GM12878 (cell line): ENCODE results near the gene MAN2A2. TPM values are rescaled to one million over a fixed set of nuclear protein-coding genes. Genes with fewer than 3 reads are reported as not detected.

Source experiments
- ATAC-seq: fragments of 200-7000 bp; cut with Tn5 transposase; 3 replicates; pipeline ENCODE4 v1.9.1; 2020; ENCODE audit warnings: mild to moderate bottlenecking, moderate library complexity
- BruUV-seq: library from RNA; stranded (reverse); fragments of 400-500 nt; replicated peaks from 2 replicates; lab custom pipeline; 2021; lab: Mats Ljungman, UMichigan
- CTCF ChIA-PET: fragments of 300-600 bp; sonication (Branson Sonifier 250); formaldehyde crosslinking; extraction: SDS; loops from one replicate; lab custom pipeline; 2021; ENCODE audit warnings: inconsistent platforms; lab: Yijun Ruan, JAX
- POLR2A ChIA-PET: fragments of 350-600 bp; formaldehyde crosslinking; extraction: SDS; loops from one replicate; lab custom pipeline; 2021; ENCODE audit warnings: inconsistent platforms; lab: Charles Lee
- RAD21 ChIA-PET: fragments of 300-600 bp; sonication (Branson Sonifier 250); formaldehyde crosslinking; loops from one replicate; lab custom pipeline; 2023; ENCODE audit warnings: antibody characterized with exemption; ENCODE audit not compliant: unreplicated experiment; lab: Charles Lee
- SMC1A ChIA-PET: fragments of 300-600 bp; sonication (Branson Sonifier 250); formaldehyde crosslinking; loops from one replicate; lab custom pipeline; 2023; ENCODE audit not compliant: unreplicated experiment, uncharacterized antibody; lab: Charles Lee
- DNase-seq: peaks from one replicate; pipeline ENCODE4 v3.0.0-alpha.2; 2011; ENCODE audit warnings: low read depth, low spot score
- FAIRE-seq: peaks from 3 replicates; lab custom pipeline; 2011; peaks lifted over from hg19 to GRCh38; lab: Jason Lieb, UNC
- H2AFZ ChIP-seq: 2 replicates; pipeline ENCODE4 v1.6.0; 2011; ENCODE audit warnings: low read depth, low read length, control low read depth; ENCODE audit not compliant: control insufficient read depth
- H3K27ac ChIP-seq: 2 replicates; pipeline ENCODE4 v1.5.1; 2011; ENCODE audit warnings: control low read depth; ENCODE audit not compliant: control insufficient read depth, insufficient read depth
- H3K27me3 ChIP-seq, 2 experiments: replicated peaks in 1 of 2; 2 replicates each; pipeline versions ENCODE4 v1.6.0 to v1.6.1; 2011; ENCODE audit warnings: low read length in 1 of 2; ENCODE audit not compliant: control insufficient read depth in 2 of 2, insufficient read depth in 2 of 2
- H3K36me3 ChIP-seq, 2 experiments: 2 replicates each; pipeline ENCODE4 v1.5.1; 2011; ENCODE audit warnings: low read length in 1 of 2; ENCODE audit not compliant: control insufficient read depth in 2 of 2, insufficient read depth in 2 of 2
- H3K4me1 ChIP-seq: 2 replicates; pipeline ENCODE4 v1.6.1; 2011; ENCODE audit warnings: mild to moderate bottlenecking, low read length, moderate library complexity, mixed read lengths; ENCODE audit not compliant: control insufficient read depth, insufficient read depth
- H3K4me2 ChIP-seq: 2 replicates; pipeline ENCODE4 v1.6.0; 2011; ENCODE audit warnings: control low read depth; ENCODE audit not compliant: control insufficient read depth, insufficient read depth
- H3K4me3 ChIP-seq: fragments of 200-600 bp; sonication (generic); 2 replicates; pipeline ENCODE4 v1.5.1; 2016
- H3K79me2 ChIP-seq: 2 replicates; pipeline ENCODE4 v1.6.0; 2011; ENCODE audit warnings: low read length; ENCODE audit not compliant: control insufficient read depth, insufficient read depth
- H3K9ac ChIP-seq: 2 replicates; pipeline ENCODE4 v1.8.0; 2011; ENCODE audit warnings: low read length, control low read depth, mixed read lengths; ENCODE audit not compliant: control insufficient read depth, insufficient read depth
- H3K9me3 ChIP-seq: replicated peaks from 3 replicates; pipeline ENCODE4 v1.5.1; 2011; ENCODE audit warnings: mild to moderate bottlenecking, low read length; ENCODE audit not compliant: control insufficient read depth, insufficient read depth
- H4K20me1 ChIP-seq: 2 replicates; pipeline ENCODE4 v1.6.0; 2011; ENCODE audit not compliant: control insufficient read depth, insufficient read depth
- CREB1 ChIP-seq: IDR thresholded peaks from 2 replicates; pipeline ENCODE4 v1.6.1; 2012; ENCODE audit warnings: low read depth, mild to moderate bottlenecking, inconsistent platforms
- WGBS: methylation state at CpG from one replicate; pipeline ENCODE4 v1.1.6; 2016; ENCODE audit warnings: low lambda C conversion rate; ENCODE audit not compliant: insufficient replicate concordance, insufficient coverage; ENCODE audit errors: missing lambda C conversion rate; 5-methylcytosine and 5-hydroxymethylcytosine counted together
- in situ Hi-C: fragments of 300-500 bp; cut with MboI; formaldehyde crosslinking; loops from 9 replicates; pipeline ENCODE4 v1.14.3; 2018; ENCODE audit warnings: mixed read lengths
- intact Hi-C: fragments of 100-400 bp; cut with micrococcal nuclease; formaldehyde crosslinking; loops from one replicate; pipeline ENCODE4 v1.14.2; 2022; ENCODE audit not compliant: unreplicated experiment
- polyA plus RNA-seq, 11 experiments: library from polyadenylated mRNA; depleted of rRNA in 4 of 11; unstranded in 6 of 11; stranded (reverse) in 5 of 11; fragments of >200 nt; fragmentation: Nextera tagmentation in 4 of 11; fragmentation: Illumina TruSeq in 1 of 11; extraction: Ambion mirVana in 4 of 11; extraction: Trizol in 1 of 11; gene quantifications; 1 replicate in 1 of 11; 2 replicates in 10 of 11; pipeline versions ENCODE4 v1.2.1 to v1.2.3, GENCODE V29; 2011 to 2016; ENCODE audit warnings: inconsistent platforms in 2 of 11, missing spikeins in 2 of 11, low read depth in 1 of 11
- total RNA-seq, 4 experiments: library from RNA; depleted of rRNA in 3 of 4; stranded (reverse); fragments of >200 nt in 3 of 4; fragmentation: Illumina TruSeq in 1 of 4; extraction: Trizol in 1 of 4; gene quantifications; 2 replicates each; pipeline versions ENCODE4 v1.2.1 to v1.2.3, GENCODE V29; 2013 to 2021

The MAN2A2 gene
- total and polyA plus RNA-seq, 10 of the 15 experiments (the other 5 are each of a cell fraction or from before 2014, with no cell fraction given) = 4.2 to 79.4 (median 23.2) TPM

DNA sequence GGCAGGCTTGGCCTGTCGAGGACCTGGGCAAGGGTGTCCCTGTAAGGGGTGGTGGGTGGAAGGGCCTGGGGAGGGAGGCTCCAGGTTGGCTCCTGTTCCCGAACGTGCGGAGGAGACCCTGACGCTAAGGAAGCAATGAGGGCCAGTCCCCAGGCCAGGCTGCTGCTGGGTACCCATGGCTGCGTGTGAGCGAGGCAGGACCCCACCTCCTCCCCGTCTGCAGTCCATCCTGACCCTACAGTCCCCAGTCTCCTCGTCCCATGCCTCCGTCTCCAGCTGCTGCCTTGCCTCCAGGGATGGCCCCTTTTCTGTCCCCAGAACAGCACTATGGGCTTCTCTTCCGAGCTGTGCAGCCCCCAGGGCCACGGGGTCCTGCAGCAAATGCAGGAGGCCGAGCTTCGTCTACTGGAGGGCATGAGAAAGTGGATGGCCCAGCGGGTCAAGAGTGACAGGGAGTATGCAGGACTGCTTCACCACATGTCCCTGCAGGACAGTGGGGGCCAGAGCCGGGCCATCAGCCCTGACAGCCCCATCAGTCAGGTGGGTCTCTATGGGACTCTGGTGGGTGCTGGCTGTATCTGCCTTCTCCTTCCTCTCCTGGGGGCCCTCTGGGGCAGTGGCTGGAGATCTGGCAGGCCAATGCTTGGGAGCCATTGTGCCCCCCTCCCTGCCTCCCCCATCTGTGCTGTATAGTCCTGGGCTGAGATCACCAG is 18.2 kb upstream of the MAN2A2 start:
- POLR2A ChIA-PET = interaction anchor here (0.9 to 1.6 kb wide), 4 partner anchors 47 to 237 kb away, joined by 3 to 6 read pairs (median 6); partner anchors contain the start of gene HDDC3
- H3K27ac ChIP-seq = peak overlapping the region; percentile 57; the same call in 1 of the 2 replicates
- H3K4me3 ChIP-seq = peak overlapping the region; percentile 37; the same call in 1 of the 2 replicates
- in situ Hi-C loops (loop anchor here (5.0 kb wide), 2 partner anchors 238 to 563 kb away; no protein-coding TSS in a partner anchor), intact Hi-C loops (loop anchor here (5.0 to 10.0 kb wide), 4 partner anchors 68 to 390 kb away; partner anchors contain the start of gene BLM)
- peaks cover 19% of the 10 kb centered on the region for H3K4me1 ChIP-seq
- no peaks in the 10 kb centered on the region for H4K20me1 ChIP-seq
- H3K4me2 ChIP-seq = peak overlapping the region; percentile 49
- ATAC-seq (peak; percentile 17), DNase-seq (no peak), FAIRE-seq (peak; percentile 13)
- H3K79me2 ChIP-seq = no peaks in the 10 kb centered on the region; the same call in 1 of the 2 replicates
- RAD21 ChIA-PET = interaction anchor here (0.7 to 4.0 kb wide), 35 partner anchors 11 to 592 kb away, joined by 3 to 57 read pairs (median 6); partner anchors contain the start of genes BLM, HDDC3, MAN2A2 and UNC45A
- H3K27me3 ChIP-seq = no peaks in the 10 kb centered on the region
- SMC1A ChIA-PET = interaction anchor here (0.5 to 4.6 kb wide), 41 partner anchors 10 to 586 kb away, joined by 3 to 49 read pairs (median 5); partner anchors contain the start of genes HDDC3, MAN2A2 and UNC45A
- 82% methylated on average over 16 of the region's 16 CpGs for WGBS
- no TSS peak for BruUV-seq
- H3K9ac ChIP-seq = peak overlapping the region; percentile 73
- TF ChIP-seq CREB1 = no peak
- peak overlapping the region; percentile 47 for H2AFZ ChIP-seq
- CTCF ChIA-PET = interaction anchor here (0.7 to 4.7 kb wide), 50 partner anchors 9 to 592 kb away, joined by 3 to 104 read pairs (median 8); partner anchors contain the start of genes BLM, FURIN, HDDC3 and UNC45A
- no peaks in the 10 kb centered on the region for H3K9me3 ChIP-seq
- peaks cover 0 to 12% of the 10 kb centered on the region in 2 experiments; a peak in 2 of 4 replicates for H3K36me3 ChIP-seq
